GM12864 (cell line): ENCODE measurements around the gene PXMP4.
"Not testable (repeated sequence)": the region's sequence is repeated elsewhere in the genome, so short reads cannot be mapped to it uniquely, and the experiment has no call there.

Experiments
- DNase-seq: peaks from one replicate; pipeline ENCODE4 v3.0.0-alpha.2; 2011; ENCODE audit warnings: low read depth
- H3K4me3 ChIP-seq: 2 replicates; pipeline ENCODE4 v1.5.1; 2011; ENCODE audit warnings: mild to moderate bottlenecking, low read depth, low read length, control low read depth
- CTCF ChIP-seq: IDR thresholded peaks from 2 replicates; pipeline ENCODE4 v1.5.1; 2011; ENCODE audit warnings: low read depth, mild to moderate bottlenecking, moderate library complexity, low read length, control low read depth, inconsistent platforms; ENCODE audit errors: missing control alignments

Gene PXMP4

GRCh38 chr20:33704197-33704924, 15.7 kb downstream of the PXMP4 start:
- H3K4me3 ChIP-seq, result no peak overlapping the region
- no peak for TF ChIP-seq CTCF
- no peak for DNase-seq

GRCh38 chr20:33703498-33704137, 16.5 kb downstream of the PXMP4 start:
- H3K4me3 ChIP-seq, result no peak overlapping the region
- no peak for DNase-seq
- no peak for TF ChIP-seq CTCF

- DNase-seq, result no peak
- TF ChIP-seq CTCF, result no peak
- H3K4me3 ChIP-seq, result no peak overlapping the region
Observed at GRCh38 chr20:33702861-33703260, 17.2 kb downstream of the PXMP4 start.

GRCh38 chr20:33701629-33702450, 18.3 kb downstream of the PXMP4 start:
- DNase-seq, result no peak
- no peak for TF ChIP-seq CTCF

DNA sequence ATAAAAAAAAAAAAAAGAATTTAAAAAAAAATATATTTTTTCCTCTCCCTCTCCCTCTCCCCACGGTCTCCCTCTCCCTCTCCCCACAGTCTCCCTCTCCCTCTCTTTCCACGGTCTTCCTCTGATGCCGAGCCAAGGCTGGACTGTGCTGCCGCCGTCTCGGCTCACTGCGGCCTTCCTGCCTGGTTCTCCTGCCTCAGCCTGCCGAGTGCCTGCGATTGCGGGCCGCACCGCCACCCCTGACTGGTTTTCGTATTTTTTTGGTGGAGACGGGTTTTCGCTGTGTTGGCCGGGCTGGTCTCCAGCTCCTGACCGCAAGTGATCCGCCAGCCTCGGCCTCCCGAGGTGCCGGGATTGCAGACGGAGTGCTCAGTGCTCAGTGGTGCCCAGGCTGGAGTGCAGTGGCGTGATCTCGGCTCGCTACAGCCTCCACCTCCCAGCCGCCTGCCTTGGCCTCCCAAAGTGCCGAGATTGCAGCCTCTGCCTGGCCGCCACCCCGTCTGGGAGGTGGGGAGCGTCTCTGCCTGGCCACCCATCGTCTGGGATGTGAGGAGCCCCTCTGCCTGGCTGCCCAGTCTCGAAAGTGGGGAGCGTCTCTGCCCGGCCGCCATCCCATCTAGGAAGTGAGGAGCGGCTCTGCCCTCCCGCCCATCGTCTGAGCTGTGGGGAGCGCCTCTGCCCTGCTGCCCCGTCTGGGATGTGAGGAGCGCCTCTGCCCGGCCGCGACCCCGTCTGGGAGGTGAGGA, 19.2 kb downstream of the PXMP4 start:
- DNase-seq, H3K4me3 ChIP-seq: not testable (repeated sequence)

More at GRCh38 chr20:33701629-33702450, 18.3 kb downstream of the PXMP4 start:
- H3K4me3 ChIP-seq, result no peak overlapping the region

DNA sequence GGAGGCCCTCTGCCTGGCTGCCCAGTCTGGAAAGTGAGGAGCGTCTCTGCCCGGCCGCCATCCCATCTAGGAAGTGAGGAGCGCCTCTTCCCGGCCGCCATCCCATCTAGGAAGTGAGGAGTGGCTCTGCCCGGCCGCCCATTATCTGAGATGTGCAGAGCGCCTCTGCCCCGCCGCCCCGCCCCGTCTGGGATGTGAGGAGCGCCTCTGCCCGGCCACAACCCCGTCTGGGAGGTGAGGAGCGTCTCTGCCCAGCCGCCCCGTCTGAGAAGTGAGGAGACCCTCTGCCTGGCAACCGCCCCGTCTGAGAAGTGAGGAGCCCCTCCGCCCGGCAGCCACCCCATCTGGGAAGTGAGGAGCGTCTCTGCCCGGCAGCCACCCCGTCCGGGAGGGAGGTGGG, 21.1 kb downstream of the PXMP4 start:
- DNase-seq, result not testable (repeated sequence)

GRCh38 chr20:33697129-33697528, 23.0 kb downstream of the PXMP4 start:
- no peak for TF ChIP-seq CTCF
- DNase-seq, result no peak

More for the DNA sequence above, 21.1 kb downstream of the PXMP4 start:
- not testable (repeated sequence) for H3K4me3 ChIP-seq

More at GRCh38 chr20:33697129-33697528, 23.0 kb downstream of the PXMP4 start:
- no peak overlapping the region for H3K4me3 ChIP-seq
